Endothelial cell of umbilical vein (primary cell): ENCODE results near the gene ZNF248.

Experiments used
- CTCF ChIP-seq, 2 donors: IDR thresholded peaks; 1 replicate in 1 of 2; 2 replicates in 1 of 2; pipeline ENCODE4 v1.5.1; 2011; ENCODE audit warnings: low read length in 2 of 2, mild to moderate bottlenecking in 2 of 2, moderate library complexity in 2 of 2, control low read depth in 1 of 2, inconsistent platforms in 1 of 2, low read depth in 1 of 2; ENCODE audit not compliant: insufficient read depth in 1 of 2; ENCODE audit errors: extremely low read depth in 1 of 2
- EZH2 ChIP-seq: IDR thresholded peaks from 2 replicates; pipeline ENCODE4 v1.6.1; 2012; ENCODE audit warnings: borderline replicate concordance, low read depth, mild to moderate bottlenecking, moderate library complexity, low read length, inconsistent platforms; ENCODE audit not compliant: severe bottlenecking
- FOS ChIP-seq: IDR thresholded peaks from 2 replicates; pipeline ENCODE4 v1.6.1; 2011; ENCODE audit warnings: mild to moderate bottlenecking, low read length, moderate library complexity, borderline replicate concordance; ENCODE audit not compliant: insufficient read depth
- GATA2 ChIP-seq: IDR thresholded peaks from 2 replicates; pipeline ENCODE4 v1.7.0; 2011; ENCODE audit warnings: low read depth, mild to moderate bottlenecking, moderate library complexity, mixed read lengths, low read length; ENCODE audit not compliant: insufficient read length, insufficient read depth
- JUN ChIP-seq: IDR thresholded peaks from 2 replicates; pipeline ENCODE4 v1.6.1; 2011; ENCODE audit warnings: borderline replicate concordance, low read depth; ENCODE audit not compliant: insufficient read length, insufficient read depth
- POLR2A ChIP-seq: IDR thresholded peaks from 2 replicates; pipeline ENCODE4 v1.6.1; 2012; ENCODE audit warnings: low read depth, mild to moderate bottlenecking, control low read depth, low read length
- POLR2AphosphoS5 ChIP-seq: IDR thresholded peaks from 2 replicates; pipeline ENCODE4 v1.6.1; 2012; ENCODE audit warnings: low read depth, mild to moderate bottlenecking, control low read depth, low read length, moderate library complexity; ENCODE audit not compliant: insufficient read depth

- TF ChIP-seq JUN (no peak), CTCF (IDR thresholded peaks at IDR 0.05; ENCODE audit: extremely low read depth in 1 of 2, insufficient read depth in 1 of 2, low read depth in 1 of 2, low read length in 2 of 2) (no peak), POLR2A (no peak), GATA2 (no peak), POLR2AphosphoS5 (no peak), FOS (no peak), EZH2 (no peak)
Measured at GRCh38 chr10:37752334-37752875, 105.0 kb downstream of the ZNF248 start.
